Lower lobe of right lung (tissue), 2 donors: ENCODE results near the gene ERRFI1. TPM values are rescaled to one million over a fixed set of nuclear protein-coding genes. Genes with fewer than 3 reads are reported as not detected.
A peak's percentile ranks its signal among the peaks of the same experiment; 100 is the strongest.

ENCODE experiments used
- ATAC-seq, 2 donors: fragments of 200-7000 bp; cut with Tn5 transposase; one replicate each; pipeline ENCODE4 v1.9.1; 2020 to 2022; ENCODE audit warnings: mild to moderate bottlenecking in 2 of 2, moderate library complexity in 2 of 2
- DNase-seq: peaks from one replicate; pipeline ENCODE4 v3.0.0-alpha.2; 2020
- H3K27ac ChIP-seq: fragments of 200-600 bp; one replicate; pipeline ENCODE4 v1.8.0; 2022
- H3K27me3 ChIP-seq: fragments of 200-600 bp; one replicate; pipeline ENCODE4 v1.8.0; 2022; ENCODE audit warnings: low read depth
- H3K36me3 ChIP-seq: fragments of 200-600 bp; one replicate; pipeline ENCODE4 v1.8.0; 2022; ENCODE audit warnings: mild to moderate bottlenecking
- H3K4me1 ChIP-seq: fragments of 200-600 bp; one replicate; pipeline ENCODE4 v1.8.0; 2022
- H3K4me3 ChIP-seq: fragments of 200-600 bp; one replicate; pipeline ENCODE4 v1.8.0; 2022; ENCODE audit warnings: mild to moderate bottlenecking
- H3K9me3 ChIP-seq: fragments of 200-600 bp; one replicate; pipeline ENCODE4 v1.8.0; 2022
- CTCF ChIP-seq: fragments of 200-600 bp; IDR thresholded peaks from one replicate; pipeline ENCODE4 v1.8.0; 2022; ENCODE audit warnings: antibody characterized with exemption, mild to moderate bottlenecking
- intact Hi-C: fragments of 100-400 bp; cut with DNase I; formaldehyde crosslinking; loops from one replicate; pipeline ENCODE4 v1.11.0; 2022
- total RNA-seq: library from RNA; stranded (reverse); fragmentation: NEBNext Ultra II Directional; extraction: Animal tissue kit (Norgen Biotek cat#: 25700); gene quantifications from one replicate; pipeline ENCODE4 v1.2.1, GENCODE V29; 2021
- donor health status: DM: no; HTN: yes; CAD: no; lungs with severe emphysema.

ERRFI1 gene
- total RNA-seq, 1 donor from 2014 or later, result 65.1 TPM

- intact Hi-C loops, result no loop called here
Observed at GRCh38 chr1:8031176-8031785, 5.2 kb upstream of the ERRFI1 start.

GRCh38 chr1:8028571-8028910 is 2.4 kb upstream of the ERRFI1 start:
- DNase-seq (no peak), ATAC-seq (no peak)
- intact Hi-C loops, result no loop called here
- TF ChIP-seq CTCF, result no peak
- Histone ChIP-seq H3K9me3 (no peaks in the 10 kb centered on the region), H3K4me3 (no peak overlapping the region), H3K27ac (peak overlapping the region; percentile 95), H3K4me1 (peaks cover 55% of the 10 kb centered on the region), H3K27me3 (no peaks in the 10 kb centered on the region), H3K36me3 (no peaks in the 10 kb centered on the region)

More at GRCh38 chr1:8031176-8031785, 5.2 kb upstream of the ERRFI1 start:
- TF ChIP-seq CTCF, result peak; percentile 76
- Histone ChIP-seq H3K4me1 (peaks cover 36% of the 10 kb centered on the region), H3K27me3 (no peaks in the 10 kb centered on the region), H3K4me3 (no peak overlapping the region), H3K27ac (no peak overlapping the region), H3K9me3 (no peaks in the 10 kb centered on the region), H3K36me3 (no peaks in the 10 kb centered on the region)
- ATAC-seq (no peak), DNase-seq (no peak)

- no peaks in the 10 kb centered on the region for H3K36me3 ChIP-seq
- no peaks in the 10 kb centered on the region for H3K9me3 ChIP-seq
- TF ChIP-seq CTCF, result no peak
- DNase-seq (no peak), ATAC-seq (peak in 1 of 2 donors; percentile 4)
- no peaks in the 10 kb centered on the region for H3K27me3 ChIP-seq
- H3K27ac ChIP-seq, result peak overlapping the region; percentile 95
- peak overlapping the region; percentile 76 for H3K4me3 ChIP-seq
- peaks cover 49% of the 10 kb centered on the region for H3K4me1 ChIP-seq
- intact Hi-C loops, result no loop called here
Observed at GRCh38 chr1:8027748-8028570, 1.9 kb upstream of the ERRFI1 start.

- DNase-seq (peak; percentile 77), ATAC-seq (peak; percentile 34 to 64)
- Histone ChIP-seq H3K27ac (peak overlapping the region; percentile 95), H3K9me3 (no peaks in the 10 kb centered on the region), H3K36me3 (no peaks in the 10 kb centered on the region), H3K27me3 (no peaks in the 10 kb centered on the region), H3K4me3 (peak overlapping the region; percentile 76), H3K4me1 (peaks cover 49% of the 10 kb centered on the region)
- TF ChIP-seq CTCF, result no peak
- intact Hi-C loops, result no loop called here
Observed at GRCh38 chr1:8026976-8027747, 1.1 kb upstream of the ERRFI1 start.

- Histone ChIP-seq H3K27me3 (no peaks in the 10 kb centered on the region), H3K4me1 (peaks cover 49% of the 10 kb centered on the region), H3K27ac (peak overlapping the region; percentile 95), H3K4me3 (peak overlapping the region; percentile 76), H3K9me3 (no peaks in the 10 kb centered on the region), H3K36me3 (no peaks in the 10 kb centered on the region)
- intact Hi-C loops, result no loop called here
- TF ChIP-seq CTCF, result no peak
- ATAC-seq (peak in 1 of 2 donors; percentile 1), DNase-seq (no peak)
Observed at GRCh38 chr1:8025671-8026144, 401 bp downstream of the ERRFI1 start.
